GM18867 (cell line): ENCODE measurements around the gene CPVL.

Source experiments
- ATAC-seq: cut with Tn5 transposase; IDR thresholded peaks from one replicate; pipeline ENCODE4 v1.9.1; 2021; ENCODE audit warnings: mild to moderate bottlenecking, moderate library complexity; ENCODE audit not compliant: unreplicated experiment

CPVL gene

DNA sequence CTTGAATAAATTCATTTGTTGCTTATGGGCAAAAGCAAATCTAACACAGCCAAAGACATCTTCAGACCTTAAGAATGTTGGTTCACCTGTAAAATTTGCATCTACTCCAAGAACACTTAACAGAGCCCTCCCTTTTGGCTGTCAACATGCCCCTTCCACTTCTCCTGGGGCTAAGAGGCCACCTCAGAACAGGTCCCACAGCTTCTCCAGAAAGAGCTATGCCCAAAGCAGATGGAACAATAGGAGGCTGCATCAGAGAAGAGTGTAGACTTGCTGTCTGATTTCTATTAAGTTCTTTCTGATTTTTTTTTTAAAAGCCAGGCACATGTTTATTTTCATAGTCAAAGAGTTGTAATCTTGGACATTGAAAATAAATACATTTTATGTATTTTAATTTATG lies 162.1 kb downstream of the CPVL start:
- ATAC-seq: no peak

DNA sequence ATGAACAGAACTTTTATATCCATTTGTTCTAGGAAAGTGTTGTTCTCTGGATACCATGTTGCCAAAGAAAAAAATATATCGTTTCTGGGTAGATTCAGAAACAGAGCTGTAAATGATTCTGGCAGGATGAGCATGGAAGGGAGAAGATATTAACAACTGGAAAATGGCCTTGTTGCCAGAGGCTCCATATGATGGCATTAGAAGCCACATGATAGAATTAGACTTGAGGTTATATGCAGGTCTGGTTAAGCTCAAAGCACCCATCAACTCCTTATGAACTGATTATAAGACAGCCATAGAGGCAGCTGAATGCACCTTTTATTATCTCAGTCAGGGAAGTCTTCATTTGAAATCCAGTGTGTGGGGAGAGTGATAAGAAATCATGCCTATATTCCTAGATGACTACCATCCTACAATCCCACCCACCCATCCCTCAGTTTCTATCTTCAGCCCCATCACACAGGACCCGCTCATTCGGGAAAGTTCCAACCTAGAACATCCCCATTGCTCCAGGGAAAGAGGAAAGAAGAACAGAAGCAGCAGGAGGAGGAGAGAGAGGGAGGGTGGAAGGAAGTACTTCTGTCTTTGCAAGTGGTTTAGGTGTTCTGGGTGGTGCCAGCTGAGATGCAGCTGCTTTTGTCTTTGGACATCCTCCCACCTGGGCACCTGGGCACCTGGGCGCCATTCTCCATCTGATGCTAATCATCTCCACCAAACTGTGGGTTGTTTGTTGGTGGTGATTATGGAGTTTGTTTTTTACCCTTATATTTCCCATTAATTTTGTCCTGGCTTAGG lies 162.7 kb downstream of the CPVL start:
- no peak for ATAC-seq

DNA sequence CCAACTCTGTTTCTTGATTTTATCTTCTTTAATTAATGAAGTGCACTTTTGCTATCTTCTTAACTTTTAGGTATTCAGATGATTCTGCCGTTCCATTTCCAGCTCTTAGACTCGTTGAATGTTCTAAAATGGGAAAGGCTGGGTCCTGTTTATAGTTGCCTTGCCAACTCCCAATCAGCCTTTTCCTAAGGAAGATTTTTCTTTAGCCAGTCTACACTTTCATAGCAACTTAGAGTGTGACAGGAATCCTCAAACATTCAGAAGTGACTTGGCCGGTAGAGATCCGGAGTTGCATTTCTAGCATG lies 165.2 kb downstream of the CPVL start:
- no peak for ATAC-seq

DNA sequence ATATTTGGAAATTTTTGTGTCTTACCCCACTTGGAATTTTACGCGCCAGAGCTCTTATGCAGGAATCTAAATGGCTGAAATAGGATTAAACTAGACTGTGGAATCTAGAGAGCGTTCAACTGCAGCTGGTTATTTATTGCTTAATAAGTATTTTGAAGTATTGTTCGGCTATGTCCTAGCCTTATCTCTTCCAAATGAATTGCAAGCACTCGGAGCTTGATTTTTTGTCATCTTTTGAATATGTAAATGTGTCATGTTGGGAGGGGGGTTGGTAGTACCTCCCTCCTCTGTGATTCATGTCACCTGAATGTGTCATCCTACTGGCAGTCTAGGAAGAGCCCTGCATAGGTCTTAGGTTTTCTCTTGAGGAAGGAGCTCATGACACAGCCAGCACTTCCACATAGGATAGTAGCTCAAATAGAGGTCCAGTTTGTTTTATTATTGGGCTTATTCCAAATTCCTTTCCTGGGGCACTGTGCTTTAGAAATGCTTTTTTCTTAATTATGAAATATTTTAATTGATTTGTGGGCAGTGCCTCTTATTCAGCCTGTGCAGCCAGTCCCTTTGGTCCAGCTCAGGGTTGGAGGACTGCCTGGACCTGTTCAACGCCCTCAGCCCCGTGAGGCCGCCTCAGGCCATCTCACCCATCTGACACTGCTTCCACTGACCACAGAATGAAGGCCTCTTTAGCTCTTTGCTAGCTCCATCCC lies 165.7 kb downstream of the CPVL start:
- ATAC-seq: no peak

DNA sequence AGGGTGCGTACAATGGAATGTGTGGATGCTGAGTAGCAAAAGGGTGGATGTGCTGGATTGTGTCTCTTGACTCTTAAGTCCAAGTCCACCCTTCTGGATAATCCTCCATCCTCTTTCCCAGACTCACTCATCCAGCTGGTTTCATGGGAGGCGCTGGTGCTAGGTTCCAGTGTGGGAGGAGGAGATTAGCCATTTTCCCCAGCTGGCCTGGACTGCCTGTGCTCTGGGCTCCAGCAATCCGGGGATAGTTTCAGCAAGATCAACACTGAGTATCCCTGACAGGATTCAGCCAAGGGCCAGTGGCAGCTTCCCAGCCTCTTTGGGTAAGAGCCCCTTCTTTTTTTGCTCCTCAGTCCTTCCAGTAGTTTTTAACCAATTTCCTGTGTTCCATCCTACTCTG lies 166.6 kb downstream of the CPVL start:
- no peak for ATAC-seq

DNA sequence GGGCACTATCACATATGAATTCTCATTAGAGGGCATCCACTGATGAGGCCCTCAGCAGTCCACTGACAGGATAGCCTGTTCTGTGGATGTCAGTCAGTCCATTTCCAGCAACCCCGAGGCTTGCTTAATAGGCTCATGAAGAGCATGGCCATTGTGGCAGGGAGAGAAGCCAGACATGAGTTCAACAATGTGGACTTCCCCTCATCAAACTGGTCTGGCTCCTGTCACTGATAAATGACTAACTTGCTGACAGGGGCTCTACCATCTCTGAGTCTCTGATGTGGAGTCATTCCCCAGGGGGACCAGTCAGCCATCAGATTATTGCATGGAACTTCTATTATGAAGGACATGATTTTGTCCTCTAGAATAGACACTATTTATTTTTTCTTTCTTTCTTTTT lies 168.5 kb downstream of the CPVL start:
- no peak for ATAC-seq

DNA sequence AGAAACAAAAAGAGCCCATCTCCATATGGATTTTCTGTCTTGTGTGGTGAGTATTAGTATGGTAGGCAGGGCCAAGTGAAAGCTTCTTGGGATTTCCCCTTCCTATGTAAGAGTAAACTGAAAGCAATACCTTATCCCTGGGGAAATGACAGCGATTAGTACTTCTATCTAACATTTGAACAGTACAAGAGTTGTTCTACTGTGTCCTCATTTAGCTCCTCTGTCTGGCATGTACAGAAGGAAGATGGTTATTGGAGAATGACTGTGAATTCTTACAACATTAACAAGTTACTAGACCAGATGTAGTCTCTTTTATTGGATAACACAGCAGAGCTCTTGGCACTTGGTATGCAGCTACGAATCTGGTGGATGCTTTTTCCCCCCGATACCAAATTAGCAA lies 170.3 kb downstream of the CPVL start:
- ATAC-seq: no peak

DNA sequence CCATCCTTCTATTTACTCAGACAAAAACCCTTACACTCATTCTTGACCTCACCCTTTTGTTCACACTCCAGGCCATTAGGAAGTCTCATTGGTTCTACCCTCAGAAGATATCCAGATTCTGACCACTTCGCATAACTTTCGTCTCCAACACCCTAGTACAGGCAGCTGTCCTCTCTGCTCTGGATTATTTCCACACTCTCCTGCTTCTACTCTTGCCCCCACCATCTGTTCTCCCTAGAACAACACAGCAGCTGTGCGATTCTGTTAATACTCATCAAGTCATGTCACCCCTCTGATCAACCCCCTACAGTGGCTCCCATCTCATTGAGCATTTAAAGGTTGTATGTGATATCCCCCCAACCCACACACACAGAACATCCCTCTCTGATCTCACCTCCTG lies 172.7 kb downstream of the CPVL start:
- no peak for ATAC-seq

DNA sequence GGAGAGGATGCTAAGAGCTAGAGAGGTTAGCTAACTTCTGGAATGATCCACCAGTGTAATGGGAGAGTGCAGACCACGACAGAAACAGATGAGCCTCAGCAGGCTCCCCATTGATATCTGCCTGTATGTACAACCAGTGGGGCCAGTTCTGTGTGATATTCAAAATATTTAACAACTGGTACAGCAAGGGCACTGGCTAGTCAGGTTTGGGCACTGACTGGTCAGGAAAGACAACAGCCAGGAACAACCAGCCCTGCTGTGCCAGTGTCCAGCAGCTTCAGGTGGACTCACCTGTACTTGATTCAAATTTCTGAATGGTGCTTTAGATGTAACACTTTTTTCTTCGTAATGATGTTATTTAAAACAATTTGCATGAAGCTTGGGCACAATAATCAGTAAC lies 182.3 kb downstream of the CPVL start:
- ATAC-seq: no peak

DNA sequence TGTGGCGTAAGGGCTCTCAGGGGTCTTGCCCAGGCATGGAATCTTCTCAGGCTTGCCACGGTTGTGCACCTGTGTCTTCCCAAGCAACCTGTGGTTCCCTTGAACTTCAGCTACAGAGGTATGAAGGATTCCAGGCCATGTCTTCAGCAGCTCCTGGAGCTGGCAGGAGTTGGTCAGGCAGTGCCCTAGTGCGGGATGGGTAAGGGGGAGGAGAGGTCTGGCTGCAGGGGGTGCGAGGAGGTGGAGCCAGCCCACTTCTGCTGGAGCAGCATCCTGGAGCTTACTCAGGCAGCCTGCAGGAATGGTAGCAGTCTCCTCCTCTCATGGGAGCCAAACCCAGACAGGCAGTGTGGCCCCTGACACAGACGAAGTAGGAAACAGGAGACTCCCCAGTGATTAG lies 184.4 kb downstream of the CPVL start:
- ATAC-seq: no peak

DNA sequence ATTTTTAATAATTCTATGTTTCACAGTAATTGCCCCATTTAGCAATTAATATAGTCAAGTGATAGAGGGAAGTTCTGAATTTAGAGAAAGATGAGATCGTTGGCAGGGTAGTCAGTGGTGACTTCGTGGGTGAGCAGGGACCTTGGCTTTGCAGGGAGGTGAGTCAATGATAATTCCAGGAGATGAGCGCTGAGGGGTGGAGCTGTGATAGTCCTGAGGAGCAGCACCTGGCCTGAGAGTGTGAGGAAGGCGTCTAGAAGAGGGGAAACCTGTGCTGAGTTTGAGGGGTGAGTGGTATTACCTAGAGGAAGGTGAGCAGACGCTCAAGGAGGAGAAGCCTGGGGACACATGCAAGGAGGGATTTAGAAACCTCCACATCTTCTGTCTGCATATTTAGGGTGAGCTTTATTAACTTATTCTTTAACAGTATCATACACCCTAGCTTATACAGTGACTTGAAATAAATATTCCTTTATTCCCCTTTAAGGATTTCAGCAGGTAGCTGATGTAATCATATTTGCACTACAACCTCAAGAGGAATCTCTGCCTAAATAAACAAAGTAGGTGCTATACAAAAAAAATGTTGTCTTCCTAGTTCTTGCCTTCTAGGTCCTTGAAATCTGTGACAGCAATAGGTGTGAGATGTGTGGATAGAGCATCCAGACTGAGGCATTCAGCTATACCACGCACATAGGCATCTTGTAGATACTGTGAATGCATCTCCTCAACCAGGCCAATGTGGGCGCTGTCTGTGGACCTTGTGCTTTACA lies 186.1 kb downstream of the CPVL start:
- ATAC-seq: no peak

DNA sequence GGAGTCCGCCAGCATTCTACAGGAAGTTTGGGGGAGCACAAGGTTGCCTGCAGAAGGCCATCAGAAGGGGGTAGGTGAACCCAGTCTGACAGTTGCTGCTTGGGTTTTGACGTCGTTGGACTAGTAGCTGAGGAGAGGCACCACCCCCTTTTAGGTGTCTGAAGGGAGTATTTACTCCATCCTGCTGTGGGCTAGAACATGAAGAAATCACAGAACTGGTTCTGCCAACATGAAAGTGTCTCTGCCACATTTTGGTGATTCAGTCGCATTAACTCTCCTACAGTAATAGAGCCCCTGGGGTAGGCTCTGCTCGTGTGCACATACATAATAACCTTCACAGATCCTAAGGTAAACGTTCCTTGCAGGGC lies 187.4 kb downstream of the CPVL start:
- no peak for ATAC-seq

DNA sequence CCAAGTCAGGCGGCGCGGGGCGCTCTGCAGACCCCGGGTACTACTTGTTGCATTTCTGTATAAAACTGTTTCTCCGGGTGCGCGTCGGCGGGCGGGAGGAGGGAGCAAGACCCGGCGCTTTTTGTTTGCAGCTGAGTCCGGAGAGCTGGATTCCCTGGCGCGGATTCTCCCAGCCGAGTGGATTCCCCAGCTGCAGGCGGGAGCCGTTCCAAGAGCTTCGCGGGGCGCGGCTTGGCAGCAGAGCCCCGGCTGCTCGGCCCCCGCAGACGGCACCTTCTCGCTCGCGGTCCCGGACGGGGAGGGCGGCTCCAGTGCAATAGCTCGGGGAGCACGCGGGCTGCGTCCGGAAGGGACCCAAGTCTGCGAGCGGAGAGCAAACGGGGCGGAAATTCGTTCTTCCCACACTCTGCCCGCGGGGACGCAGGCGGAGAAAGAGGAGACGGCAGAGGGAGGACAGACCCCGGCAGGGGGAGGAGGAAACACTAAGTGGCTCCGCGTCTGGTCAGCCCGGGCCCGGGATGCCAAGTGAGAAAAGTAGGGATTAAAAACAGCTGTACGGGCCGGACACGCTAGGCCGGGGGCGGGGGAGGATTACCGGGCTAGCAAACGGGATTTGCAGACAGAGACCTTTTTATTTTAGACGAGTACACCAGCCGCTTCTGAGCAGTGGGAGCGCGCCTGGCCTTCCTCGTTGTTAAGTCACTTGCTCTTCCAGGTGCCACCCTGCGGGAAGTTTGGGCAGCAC lies 187.9 kb downstream of the CPVL start, which contains the start of gene TRIL:
TSS of gene TRIL (minus strand) at position 96 of the 745 bp plus-strand sequence. CDS start 284 bp downstream, outside the sequence.
- ATAC-seq: no peak

DNA sequence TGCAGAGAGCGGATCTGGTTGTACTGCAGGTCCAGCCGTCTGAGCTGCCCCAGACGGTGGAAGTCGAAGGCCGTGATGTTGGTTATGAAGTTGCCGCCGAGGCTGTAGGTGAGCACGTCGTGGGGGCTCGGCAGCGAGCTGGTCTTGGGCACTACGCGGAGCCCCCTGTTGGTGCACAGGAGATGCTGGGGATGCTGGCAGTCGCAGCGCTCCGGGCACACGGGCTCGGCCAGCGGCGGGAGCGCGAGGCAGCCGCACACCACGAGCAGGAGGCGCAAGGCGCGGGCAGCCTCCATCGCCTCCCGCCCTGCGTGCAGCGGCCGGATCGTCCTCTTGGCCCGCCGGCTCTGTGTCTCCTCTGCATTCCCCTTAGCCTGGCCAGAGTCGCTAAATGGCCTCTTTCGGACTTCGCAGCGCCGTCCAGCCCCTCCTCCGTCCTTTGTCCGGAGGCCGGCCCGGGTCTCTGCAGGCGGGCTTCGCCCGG lies 188.5 kb downstream of the CPVL start:
- ATAC-seq: no peak

DNA sequence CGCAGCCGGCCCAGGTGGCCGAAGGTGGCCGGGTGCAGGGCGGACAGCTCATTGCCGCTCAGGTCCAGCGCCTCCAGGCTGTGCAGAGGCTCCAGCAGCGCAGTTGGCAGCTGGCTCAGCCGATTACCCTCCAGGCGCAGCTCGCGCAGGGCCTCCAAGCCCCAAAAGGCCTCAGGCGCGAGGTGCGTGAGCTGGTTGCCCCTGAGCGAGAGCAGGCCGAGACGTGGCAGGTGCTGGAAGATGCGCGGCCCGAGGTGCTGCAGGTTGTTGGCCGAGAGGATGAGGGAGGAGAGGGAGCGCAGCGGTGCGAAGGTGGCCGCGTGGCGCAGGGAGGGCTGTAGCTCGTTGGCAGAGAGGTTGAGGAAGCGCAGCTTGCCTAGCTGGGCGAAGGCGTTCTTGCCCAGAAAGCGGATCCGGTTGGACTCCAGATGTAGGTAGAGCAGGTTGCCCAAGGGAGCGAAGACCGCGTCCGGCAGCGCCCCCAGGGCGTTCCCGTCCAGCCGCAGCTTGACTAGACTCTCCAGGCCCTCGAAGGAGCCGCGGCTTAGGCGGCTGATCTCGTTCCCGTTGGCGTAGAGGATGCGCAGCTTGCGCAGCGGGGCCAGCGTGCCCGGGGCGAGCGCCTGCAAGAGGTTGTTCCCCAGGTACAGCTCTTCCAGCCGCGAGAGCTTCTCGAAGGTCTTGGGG lies 189.1 kb downstream of the CPVL start:
- ATAC-seq: no peak

DNA sequence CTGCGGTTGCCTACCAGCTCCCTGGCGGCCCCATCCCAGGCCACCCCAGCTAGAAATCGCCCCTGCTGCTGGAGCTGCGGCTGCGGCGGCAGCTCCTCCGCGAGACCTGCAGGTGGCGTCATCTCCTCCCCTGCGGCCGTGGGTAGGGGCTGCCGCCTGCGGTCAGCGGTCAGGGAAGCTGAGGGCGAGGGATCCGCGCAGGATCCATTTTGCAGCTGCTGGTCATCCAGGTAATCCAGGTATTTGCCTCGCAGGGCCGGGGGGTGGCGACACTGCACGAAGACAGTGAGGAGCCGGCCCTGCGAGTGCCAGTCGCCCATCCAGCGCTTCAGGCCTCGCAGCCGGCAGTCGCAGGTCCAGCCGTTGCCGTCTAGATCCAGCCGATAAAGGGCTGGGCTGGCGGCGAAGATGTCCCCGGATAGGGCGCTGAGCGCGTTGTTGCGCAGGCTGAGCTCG lies 189.7 kb downstream of the CPVL start:
- ATAC-seq: no peak

DNA sequence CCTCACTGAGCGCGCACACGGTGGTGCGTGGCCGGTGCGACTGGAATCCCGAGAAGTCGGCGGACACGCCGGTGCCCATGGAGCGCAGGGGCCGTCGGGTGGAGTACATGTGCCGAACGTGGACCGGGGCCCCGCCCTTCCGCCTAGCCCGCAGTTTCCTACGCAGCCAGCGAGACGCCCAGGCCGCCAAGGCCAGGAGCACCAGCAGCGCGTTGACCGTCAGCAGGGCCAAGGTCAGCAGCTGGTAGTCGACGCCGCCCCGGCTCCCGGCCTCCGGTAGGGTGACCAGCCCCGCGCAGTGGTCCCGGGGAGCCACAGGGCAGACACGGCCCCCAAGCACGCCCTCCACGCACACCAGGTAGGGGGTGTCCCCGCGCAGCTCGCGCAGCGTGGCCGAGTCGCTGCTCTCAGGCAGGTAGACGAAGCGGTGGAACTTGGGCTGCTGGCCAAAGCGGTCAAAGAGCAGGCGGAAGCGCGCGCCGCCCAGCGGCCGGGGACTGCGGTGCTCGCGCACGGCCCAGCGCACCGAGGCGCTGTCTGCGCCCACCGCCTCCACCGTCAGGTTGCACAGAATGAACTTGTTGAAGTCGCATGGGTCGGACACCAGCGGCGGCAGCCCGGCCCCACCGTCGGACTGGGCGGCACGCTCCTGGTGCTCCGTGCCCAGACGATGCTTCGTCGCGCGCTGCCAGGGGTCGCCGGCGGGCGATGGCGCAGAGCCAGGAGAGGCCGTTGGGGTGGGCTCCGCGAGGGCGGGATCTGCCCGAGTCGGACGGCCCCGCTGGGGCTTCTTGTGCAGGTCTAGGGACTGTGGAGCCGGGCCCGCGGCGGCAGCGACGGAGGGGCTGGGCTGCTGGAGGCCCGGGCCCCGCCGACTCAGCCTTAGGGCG lies 190.4 kb downstream of the CPVL start:
- ATAC-seq: no peak

DNA sequence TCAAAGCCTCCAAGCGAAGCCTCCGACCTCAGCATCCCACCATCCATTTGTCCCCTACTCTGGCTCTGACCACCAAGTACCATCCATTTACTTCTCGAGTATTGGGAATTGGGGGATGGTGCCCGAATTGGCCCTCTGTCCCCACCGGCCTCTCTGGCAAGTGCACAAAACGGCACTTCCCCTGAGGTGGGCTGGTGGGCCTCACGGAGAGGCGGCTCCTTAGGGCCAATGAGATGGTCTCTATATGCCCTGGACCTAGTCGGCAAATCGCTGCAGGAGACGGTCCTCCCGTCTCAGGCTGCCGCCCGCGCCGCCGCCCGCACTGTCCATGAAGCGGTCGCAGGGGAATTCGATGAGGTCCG lies 191.0 kb downstream of the CPVL start:
- ATAC-seq: no peak

DNA sequence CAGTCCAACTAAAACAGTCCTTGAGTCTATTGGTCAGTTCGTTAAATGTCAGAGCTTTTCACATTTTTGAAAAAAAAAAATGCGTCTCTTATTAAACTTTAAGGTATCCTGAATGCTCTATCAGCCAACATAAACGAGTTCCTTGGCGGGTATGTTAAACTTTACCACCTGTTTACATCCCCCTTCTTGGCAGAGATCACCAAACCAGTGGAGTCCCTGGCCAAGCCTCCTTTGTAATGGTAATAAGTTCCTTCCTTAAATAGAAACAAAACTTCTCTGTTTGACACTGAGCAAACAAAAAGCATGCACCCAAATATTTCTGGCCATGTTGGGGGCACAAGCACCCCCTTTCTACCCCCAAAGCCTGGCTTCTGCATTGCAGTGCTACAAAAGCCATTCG lies 191.4 kb downstream of the CPVL start:
- ATAC-seq: no peak

DNA sequence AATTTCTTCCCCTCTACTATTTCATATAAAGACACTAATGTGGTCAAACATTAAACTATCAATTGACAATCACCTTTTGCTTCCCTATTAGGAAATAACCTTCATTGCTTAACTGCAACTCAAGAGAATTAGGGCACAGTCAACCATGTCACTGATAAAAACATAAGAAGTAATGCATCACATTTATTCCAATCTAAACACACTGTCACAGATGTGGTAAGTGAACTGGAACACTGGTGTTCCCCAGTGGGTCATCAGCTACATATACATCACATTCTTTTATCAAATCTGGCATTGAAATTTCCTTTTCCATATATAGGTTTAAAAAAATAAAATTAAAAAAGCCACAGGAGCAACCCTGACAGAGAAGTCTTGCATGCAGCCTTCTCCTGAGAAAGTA lies 191.9 kb downstream of the CPVL start:
- ATAC-seq: no peak
